GM12892 (cell line): ENCODE results near the gene CD68.

Experiments used
- POLR2A ChIP-seq: IDR thresholded peaks from 2 replicates; pipeline ENCODE4 v1.6.1; 2011; ENCODE audit warnings: low read depth, low read length, control low read depth
- POLR2AphosphoS5 ChIP-seq: IDR thresholded peaks from 2 replicates; pipeline ENCODE4 v1.6.1; 2011; ENCODE audit warnings: low read depth, low read length, control low read depth

DNA sequence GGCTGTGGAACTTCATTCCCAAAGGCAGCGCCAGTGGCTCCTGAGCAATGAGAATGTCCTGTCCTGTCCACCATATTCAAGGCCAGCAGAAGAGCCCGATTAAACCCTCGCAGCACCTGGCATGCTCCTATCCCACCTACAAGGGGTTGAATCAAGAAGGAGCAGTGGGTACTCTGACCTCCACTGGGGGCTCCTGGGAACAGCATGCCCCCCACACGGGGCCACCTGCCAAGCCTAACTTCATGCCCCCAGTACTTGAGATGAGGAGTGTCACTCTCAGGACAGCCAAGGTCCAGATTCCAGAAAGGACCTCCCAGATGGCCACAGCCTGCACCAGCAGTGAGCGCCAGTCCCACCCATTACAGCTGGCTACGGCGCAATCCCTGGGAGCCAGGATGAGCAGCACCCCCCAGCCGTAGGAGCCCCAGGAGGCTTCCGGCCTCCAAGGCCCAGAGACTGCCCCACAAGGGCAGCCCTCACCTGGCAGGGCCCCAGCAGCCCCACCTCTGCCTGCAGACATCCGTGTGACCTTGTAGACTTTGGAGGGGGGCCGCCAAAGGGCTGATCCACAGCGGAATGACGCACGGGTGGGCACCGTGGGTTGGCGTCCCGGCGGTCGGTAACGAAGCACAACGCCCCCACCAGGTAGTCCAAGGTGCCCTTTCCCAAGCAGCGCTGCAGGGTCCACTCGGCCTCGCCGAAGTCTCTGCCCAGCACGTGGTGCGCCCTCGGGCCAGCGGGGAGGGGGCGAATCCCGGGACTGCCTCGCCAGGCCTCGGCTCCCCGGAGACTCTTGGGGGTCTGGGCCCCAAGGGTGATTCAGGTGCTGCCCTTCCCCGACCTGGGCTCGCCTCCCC, 3.2 kb downstream of the CD68 start:
- TF ChIP-seq POLR2AphosphoS5 (no peak), POLR2A (no peak)
